T-helper 2 cell (primary cell): ENCODE data around the gene STARD9.

Experiments
- DNase-seq, 5 experiments: peaks; one replicate each; pipeline versions ENCODE4 v3.0.0 to v3.0.0-alpha.2; 2012 to 2022

STARD9 gene

DNA sequence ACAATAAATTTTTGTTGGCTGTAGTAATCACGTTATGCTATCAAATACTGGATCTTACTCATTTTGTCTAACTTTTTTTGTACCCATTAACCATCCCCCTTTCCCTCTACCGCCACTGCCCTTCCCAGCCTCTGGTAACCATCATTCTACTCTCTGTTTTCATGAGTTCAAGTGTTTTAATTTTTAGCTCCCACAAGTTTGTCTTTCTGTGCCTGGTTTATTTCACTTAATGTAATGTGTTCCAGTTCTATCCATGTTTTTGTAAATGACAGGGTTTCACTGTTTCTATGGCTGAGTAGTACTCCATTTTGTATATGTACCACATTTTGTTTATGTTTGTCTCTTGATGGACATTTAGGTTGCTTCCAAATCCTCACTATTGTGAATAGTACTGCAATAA, 52.1 kb downstream of the STARD9 start:
- DNase-seq: no peak

DNA sequence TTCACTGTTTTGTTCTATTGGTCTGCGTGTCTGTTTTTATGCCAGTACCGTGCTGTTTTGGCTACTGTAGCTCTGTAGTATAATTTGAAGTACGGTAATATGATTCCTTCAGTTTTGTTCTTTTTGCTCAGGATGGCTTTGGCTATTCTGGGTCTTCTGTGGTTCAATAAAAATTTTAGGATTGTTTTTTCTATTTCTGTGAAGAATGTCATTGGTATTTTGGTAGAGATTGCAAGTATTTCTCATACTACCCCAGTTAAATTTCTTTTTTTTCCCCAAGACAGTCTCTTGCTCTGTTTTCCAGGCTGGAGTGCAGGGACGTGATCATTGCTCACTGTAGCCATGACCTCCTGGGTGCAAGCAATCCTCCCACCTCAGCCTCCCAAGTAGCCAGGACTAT, 53.4 kb downstream of the STARD9 start:
- DNase-seq: no peak

DNA sequence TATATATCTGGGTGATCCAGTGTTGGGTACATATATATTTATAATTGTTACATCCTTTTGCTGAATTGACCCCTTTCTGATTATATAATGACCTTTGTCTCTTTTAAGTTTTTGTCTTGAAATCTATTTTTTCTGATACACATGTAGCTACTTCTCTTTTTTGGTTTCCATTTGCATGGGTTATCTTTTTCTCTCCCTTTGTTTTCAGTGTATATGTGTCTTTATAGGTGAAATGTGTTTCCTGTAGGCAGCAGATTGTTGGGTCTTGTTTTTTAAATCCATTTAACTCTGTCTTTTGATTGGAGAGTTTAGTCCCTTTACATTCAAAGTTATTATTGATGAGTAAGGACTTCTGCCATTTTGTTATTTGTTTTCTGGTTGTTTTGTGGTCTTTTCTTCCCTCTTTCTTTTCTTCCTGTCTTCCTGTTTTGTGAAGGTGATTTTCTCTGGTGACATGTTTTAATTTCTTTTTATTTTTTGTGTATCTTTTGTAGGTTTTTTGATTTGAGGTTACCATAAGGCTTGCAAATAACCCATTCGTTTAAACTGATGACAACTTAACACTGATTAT, 56.8 kb downstream of the STARD9 start:
- no peak for DNase-seq

DNA sequence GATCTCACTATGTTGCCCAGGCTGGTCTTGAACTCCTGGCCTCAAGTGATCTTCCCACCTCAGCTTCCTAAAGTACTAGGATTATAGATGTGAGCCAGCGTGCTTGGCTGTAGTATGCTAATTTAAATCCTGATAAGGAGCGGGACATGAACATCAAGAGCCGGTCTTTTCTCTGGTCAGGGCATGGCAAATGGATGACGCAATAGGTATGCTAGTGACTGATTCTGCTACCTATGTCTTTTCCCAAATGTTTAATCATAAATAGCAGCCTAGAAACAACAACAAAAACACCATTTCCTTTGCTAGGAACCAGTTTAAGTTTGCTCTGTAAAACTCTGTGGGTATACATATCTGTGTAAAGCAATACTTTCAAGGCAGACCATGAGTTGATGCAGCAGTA, 64.7 kb downstream of the STARD9 start:
- DNase-seq: no peak

DNA sequence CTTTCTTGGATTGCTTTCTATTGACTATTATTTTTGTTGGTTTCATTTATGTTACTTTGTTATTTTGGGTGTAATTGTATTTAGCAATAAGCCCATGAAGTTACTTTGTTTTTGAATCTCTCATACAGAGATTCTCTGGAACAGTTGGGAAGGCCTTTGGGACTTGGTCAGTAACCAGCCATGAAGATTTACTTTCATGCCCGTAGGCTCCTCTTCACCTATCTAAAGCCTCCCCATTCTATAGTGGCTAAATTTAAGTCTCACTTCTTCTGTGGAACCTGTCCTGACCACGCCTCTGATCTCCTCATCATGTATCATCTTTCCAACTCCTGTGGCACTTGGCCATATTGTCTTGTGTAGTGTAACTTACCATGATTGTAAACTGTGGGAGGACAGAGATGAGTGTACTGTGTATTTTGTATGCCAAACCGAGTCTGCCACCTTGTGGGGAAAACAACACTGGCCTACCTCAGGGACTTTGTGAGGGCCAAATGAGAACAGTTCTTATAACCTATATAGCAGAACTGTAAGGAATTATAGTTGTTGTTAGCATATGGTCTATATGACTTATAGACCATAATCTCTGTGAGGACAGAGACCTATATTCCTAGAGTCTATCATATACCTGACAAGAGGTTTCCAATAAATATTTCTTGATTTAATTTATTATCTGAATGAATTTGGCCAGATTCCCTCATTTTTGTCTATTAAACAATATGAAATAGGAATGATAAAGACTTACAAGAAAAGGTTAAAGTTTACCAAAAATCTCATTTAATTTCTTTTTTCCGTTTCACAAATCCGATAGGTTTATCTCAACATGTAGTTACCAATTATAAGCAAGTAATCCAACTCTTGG, 75.0 kb downstream of the STARD9 start:
- peak in 4 of 5 experiments; percentile 4 to 85 (median 8) for DNase-seq

DNA sequence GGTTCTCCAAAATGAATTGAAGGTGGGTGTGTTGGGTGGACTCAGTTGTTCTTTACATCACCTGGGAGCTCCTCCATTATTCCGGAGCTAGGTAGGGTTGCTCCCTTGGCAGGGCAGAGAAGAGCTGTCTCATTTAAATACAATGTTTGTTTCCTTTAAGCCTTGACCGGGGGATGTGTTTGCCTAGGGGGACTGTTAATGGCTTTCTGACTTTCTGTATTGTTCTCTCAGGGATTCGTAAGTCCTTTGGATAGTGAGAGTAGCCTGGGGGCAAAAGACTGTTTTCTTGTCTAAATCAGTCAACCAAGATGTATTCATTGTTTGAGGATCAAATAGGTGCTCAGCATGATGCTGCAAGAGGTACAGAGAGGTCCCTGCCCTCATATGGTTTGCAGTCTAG, 90.4 kb downstream of the STARD9 start:
- DNase-seq: no peak

DNA sequence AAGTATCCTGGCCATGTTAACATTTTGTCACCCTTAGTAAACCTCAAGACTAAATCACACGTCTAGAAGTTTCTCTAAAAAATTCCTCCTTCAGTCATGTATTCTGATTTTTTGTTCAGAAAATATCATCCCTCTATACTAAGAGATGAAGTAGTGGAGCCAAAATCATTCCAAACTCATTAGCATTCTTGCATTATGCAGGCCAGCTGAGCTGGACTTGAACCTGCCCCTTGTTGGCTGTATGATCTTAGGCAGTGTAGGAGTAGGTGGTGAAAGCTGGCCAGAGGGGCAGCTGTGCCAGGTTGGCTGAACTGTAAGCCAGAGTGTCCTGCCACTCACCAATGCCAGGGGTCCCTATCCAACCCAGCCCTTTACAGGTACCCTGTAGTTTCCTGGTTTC, 92.4 kb downstream of the STARD9 start:
- DNase-seq: no peak

DNA sequence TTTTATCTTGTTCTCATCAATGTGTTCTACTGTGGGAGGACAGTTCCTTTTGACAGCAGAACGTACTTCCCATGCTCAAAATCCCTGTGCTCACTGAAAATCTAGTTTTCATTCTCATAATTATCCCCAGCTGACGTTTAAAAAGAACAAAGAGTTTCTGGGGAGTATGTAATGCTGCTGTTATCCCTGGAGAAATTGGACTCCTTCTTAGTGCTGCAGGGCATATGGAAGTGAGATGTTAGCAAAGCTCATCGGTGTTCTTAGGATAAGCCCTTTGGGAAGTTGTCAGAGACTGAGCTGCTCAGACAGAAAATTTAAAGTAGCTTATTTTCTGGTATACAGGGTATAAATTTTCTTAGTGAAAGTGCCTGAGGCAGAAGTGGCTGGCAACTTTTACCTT, 95.0 kb downstream of the STARD9 start:
- no peak for DNase-seq

DNA sequence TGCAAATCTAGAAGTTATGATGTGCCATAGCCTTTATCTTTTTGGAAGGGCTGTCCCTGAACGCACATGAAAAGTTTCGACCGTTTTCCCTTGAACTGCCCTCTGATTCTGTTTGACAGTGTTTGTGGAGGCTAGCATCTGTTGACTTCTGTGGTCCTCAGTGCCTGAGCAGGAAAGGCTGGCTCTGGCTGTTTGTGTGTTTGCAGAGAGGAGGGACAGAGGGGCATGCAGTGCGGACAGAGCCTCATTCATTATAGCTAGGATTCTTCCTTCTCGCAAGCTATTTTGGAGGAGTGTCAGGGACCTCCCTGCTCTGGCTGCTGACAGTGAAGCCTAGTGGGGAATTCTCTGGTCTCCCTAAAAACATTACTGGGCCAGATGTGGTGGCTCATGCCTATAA, 97.0 kb downstream of the STARD9 start:
- no peak for DNase-seq

DNA sequence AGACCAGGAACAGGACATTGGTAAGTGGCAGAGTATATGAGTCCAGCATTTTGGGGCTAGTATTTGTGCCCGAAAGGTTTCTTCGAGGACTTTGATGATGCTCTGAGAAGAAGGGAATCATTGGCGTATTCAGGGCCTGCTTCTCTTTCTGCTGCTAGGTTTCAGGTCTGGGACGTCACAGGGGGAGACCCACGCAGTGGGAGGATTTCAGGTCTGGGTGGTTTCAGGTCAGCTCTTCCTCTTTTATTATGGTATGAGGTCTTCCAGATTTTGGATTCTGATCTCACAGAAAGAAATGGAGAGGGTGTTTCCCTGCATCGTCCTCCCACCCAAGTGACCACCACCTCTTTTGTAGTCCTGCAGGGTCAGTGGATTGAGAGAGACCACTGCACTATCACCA, 99.1 kb downstream of the STARD9 start:
- DNase-seq: no peak

DNA sequence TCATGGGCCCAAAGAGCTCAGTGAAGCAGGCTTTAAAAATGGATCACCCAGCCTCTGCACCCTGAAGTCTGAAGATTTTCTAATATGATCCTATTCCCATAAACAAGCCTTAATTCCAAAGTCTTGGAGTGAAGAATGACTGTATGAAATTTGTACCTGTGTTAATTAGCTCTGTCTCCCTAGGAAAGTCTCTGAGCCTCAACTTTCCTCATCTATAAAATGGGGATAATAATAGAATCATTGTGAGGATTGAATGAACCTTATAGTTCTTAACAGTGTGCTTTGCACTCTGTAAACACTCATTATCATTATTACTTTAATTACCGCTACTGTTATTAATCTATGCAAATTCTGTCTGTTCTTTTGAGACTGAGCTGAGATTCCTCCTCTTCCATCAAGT, 99.6 kb downstream of the STARD9 start:
- no peak for DNase-seq

DNA sequence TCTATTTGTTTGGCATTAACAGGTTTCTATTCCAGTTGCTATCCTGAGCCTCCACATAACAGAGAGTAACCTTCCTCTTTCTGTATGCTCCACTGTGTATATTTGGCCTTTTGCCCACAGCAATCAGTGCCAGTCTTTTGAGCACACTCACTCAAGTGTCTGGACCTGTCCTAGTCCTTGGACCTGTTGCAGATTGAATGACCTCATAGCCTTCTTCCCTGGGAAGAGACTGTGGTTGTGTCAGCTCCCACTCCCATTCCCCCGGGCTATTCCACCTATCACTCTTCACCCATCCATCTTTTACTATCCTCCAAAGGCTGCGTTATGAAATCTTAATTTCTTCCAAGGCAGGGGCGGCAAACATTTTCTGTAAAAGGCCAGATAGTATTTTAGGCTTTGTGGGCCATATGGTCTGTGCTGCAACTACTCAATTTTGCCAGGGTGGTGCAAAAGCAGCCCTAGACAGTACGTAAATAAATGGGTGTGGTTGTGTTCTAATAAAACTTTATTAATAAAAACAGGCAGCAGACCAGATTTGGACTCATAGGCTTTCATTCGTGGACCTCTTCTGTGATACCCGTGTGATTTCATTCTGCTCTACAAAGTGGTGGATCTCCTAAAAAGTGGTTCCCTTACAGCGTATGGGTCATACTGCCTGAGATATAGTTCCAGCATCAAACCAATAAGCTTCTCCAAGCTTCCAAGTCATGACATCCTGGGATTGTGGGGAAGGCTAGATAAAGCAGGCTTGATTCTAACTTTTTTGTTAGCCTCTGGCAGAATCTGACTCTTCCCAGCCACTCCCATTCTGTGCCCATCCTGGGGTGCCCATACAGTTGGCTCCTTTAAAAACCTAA, 104.1 kb downstream of the STARD9 start:
- no peak for DNase-seq

DNA sequence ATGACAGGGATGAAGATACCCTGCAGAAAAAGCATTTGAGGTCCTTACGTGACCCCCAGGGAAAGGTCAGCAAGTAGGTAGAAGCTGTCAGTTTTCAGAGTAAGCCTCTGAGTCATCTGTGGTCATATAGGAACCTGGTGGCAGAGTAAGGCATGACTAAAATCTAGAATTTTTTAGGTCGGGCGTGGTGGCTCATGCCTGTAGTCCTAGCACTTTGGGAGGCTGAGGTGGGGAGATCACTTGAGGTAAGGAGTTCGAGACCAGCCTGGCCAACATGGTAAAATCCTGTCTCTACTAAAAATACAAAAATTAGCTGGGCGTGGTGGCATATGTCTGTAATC, 104.7 kb downstream of the STARD9 start:
- peak in 1 of 5 experiments; percentile 90 for DNase-seq

DNA sequence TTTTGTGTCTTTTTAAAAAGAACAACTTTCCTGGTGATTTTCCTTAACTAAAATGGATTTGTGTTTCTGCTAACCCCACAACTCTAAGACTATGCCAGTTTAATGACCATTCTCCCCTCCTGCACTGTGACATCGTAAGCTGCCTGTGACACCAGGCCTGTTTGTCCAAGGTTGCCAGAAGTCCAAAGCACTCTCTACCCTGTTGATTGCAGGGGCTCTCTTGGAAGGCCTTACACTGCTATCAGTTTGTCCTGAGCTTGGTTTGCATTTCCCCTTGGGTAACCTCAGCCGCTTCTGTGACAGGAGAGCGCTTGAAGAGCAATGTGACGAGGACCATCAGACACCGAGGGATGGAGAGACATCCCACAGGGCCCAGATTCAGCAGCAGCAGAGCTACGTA, 105.7 kb downstream of the STARD9 start:
- DNase-seq: no peak

DNA sequence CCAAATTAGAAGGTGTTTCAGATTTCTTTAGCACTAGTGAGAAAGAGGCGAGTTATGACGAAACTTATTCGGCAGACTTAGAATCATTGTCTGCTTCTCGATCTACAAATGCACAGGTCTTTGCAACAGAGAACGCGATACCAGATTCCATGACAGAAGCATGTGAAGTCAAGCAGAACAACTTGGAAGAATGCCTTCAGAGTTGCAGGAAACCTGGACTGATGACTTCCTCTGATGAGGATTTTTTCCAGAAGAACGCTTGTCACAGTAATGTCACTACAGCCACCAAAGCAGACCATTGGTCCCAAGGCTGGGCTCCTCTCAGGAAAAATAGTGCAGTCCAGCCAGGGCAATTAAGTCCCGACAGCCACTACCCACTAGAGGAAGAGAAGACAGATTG, 110.9 kb downstream of the STARD9 start:
- no peak for DNase-seq

DNA sequence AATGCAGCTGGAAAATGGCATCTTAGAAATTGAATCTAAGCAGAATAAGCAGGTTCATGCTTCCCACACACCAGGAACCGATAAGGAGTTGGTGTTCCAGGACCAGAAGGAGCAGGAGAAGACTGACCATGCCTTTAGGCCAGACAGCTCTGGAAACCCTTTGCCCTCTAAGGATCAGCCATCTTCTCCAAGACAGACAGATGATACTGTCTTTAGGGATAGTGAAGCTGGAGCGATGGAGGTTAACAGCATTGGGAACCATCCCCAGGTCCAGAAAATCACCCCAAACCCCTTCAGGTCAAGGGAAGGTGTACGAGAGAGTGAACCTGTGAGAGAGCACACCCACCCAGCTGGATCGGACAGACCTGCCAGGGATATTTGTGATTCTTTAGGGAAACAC, 112.3 kb downstream of the STARD9 start:
- no peak for DNase-seq

DNA sequence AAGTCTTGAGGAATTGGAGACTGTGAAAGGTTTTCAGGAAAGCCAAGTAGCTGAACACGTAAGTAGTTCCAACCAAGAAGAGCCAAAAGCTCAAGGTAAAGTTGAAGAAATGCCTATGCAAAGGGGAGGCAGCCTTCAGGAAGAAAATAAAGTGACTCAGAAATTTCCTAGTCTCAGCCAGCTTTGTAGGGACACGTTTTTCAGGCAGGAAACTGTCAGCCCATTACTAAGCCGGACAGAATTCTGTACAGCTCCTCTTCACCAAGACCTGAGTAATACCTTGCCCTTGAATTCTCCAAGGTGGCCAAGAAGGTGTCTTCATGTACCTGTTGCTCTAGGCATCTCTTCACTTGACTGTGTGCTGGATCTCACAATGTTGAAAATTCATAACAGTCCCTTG, 112.9 kb downstream of the STARD9 start:
- DNase-seq: no peak

DNA sequence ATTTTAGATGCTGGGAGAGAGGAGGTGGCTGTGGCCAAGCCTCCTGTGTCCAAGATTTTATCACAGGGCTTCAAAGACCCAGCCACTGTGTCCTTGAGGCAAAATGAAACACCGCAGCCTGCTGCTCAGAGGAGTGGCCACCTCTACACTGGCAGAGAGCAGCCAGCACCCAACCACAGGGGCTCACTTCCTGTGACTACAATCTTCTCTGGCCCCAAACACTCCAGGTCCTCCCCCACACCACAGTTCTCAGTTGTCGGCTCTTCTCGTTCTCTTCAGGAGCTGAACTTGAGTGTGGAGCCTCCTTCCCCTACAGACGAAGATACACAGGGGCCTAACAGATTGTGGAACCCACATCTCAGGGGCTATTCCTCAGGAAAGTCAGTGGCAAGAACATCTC, 115.9 kb downstream of the STARD9 start:
- peak in 1 of 5 experiments; percentile 67 for DNase-seq

DNA sequence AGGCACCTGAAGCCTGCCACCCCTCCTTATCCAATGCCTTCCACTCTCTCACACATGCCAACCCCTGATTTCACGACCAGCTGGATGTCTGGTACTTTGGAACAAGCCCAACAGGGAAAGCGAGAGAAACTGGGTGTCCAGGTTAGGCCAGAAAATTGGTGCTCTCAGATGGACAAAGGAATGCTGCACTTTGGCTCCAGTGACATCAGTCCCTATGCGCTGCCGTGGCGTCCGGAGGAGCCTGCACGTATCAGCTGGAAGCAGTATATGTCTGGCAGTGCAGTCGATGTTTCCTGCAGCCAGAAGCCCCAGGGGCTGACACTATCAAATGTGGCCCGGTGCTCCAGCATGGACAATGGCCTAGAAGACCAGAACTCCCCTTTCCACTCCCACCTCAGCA, 116.4 kb downstream of the STARD9 start:
- DNase-seq: no peak

DNA sequence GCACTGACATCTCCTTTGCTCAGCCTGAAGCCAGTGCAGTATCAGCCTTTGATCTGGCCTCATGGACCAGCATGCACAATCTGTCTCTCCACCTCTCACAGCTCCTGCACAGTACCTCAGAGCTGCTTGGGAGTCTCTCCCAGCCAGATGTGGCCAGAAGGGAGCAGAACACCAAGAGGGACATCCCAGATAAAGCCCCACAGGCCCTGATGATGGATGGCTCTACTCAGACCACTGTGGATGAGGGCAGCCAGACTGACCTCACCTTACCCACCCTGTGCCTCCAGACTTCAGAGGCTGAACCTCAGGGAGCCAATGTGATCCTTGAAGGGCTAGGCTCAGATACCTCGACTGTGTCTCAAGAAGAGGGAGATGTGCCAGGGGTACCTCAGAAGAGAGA, 117.1 kb downstream of the STARD9 start:
- no peak for DNase-seq

DNA sequence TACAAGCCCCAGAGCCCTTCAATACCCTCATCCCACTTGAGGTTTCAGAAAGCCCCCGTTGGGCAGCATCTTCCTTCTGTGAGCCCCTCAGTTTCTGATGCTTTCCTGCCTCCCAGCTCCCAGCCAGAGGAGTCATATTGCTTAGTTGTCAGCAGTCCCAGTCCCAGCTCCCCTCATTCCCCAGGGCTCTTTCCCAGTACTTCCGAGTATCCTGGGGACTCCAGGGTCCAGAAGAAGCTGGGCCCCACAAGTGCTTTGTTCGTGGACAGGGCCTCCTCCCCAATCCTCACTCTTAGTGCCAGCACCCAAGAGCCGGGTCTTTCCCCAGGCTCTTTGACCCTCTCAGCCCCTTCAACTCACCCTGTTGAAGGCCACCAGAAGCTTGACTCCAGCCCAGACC, 117.6 kb downstream of the STARD9 start:
- DNase-seq: no peak

DNA sequence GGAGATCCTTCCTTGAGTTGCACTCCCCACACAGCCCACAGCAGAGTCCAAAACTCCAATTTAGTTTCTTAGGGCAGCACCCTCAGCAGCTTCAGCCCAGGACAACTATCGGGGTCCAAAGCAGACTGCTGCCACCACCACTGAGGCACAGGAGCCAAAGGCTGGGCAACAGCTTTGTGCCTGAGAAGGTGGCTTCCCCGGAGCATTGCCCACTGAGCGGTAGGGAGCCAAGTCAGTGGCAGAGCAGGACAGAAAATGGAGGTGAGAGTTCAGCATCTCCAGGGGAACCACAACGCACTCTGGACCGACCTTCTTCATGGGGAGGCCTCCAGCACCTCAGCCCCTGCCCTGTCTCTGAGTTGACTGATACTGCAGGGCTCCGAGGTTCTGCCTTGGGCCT, 118.1 kb downstream of the STARD9 start:
- DNase-seq: no peak

DNA sequence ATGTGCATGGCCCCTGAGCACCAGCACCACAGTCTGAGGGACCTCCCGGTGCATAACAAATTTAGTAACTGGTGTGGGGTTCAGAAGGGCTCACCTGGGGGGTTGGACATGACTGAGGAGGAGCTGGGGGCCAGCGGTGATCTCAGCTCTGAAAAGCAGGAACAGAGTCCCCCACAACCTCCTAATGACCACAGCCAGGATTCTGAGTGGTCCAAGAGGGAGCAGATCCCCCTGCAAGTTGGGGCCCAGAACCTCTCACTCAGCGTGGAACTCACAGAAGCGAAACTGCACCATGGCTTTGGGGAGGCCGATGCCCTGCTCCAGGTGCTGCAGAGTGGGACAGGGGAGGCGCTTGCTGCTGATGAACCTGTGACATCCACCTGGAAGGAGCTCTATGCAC, 118.5 kb downstream of the STARD9 start:
- no peak for DNase-seq

DNA sequence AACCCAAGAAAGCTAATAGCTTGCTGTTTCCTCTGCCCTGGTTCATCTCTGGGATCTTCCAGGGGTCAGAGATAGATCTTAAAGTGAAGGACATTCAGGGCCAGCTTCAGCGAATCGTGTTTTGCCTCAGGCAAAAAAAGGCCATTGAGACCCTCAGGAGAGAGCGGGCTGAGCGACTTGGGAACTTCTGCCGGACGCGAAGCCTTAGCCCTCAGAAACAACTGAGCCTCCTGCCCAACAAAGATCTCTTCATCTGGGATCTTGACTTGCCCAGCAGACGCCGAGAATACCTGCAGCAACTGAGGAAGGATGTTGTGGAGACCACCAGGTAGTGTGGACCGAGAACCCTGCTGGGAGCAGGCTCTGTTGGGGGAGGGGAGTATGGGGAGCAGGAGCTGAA, 119.0 kb downstream of the STARD9 start:
- no peak for DNase-seq
